ENCODE data around the gene RAD51B.
A peak's percentile ranks its signal among the peaks of the same experiment; 100 is the strongest.
"Not testable (repeated sequence)": the region's sequence is repeated elsewhere in the genome, so short reads cannot be mapped to it uniquely, and the experiment has no call there.

Gene RAD51B

GRCh38 chr14:67819563-67820421 lies at the start of gene RAD51B:
Gene RAD51B, plus strand, starts transcription at chr14:67819779.
- DNase-seq, result peak in 55 of 56 donors; percentile 20 to 93 (median 71)

DNA sequence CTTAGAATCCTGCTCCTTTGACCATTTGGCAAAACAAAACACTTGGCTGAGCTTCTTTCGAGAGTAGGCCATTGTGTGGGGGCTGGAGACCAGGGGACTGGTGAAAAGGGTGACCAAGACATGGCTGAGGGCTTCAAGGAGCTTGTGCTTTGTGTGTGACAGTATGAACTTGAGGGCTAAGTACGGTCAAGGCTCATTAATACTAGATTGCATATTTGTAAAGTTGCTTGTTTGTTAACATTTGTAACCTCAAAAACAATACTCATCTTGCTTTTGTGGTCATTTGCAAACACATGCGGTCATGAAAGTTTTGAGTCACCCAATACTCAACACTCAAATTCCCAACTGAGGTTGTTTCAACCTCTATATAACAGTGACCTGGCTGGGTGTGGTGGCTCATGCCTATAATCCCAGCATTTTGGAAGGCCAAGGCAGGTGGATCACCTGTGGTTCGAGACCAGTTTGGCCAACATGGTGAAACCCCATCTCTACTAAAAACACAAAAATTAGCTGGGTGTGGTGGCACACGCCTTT lies 45.7 kb upstream of the RAD51B start:
- DNase-seq, result no peak

DNA sequence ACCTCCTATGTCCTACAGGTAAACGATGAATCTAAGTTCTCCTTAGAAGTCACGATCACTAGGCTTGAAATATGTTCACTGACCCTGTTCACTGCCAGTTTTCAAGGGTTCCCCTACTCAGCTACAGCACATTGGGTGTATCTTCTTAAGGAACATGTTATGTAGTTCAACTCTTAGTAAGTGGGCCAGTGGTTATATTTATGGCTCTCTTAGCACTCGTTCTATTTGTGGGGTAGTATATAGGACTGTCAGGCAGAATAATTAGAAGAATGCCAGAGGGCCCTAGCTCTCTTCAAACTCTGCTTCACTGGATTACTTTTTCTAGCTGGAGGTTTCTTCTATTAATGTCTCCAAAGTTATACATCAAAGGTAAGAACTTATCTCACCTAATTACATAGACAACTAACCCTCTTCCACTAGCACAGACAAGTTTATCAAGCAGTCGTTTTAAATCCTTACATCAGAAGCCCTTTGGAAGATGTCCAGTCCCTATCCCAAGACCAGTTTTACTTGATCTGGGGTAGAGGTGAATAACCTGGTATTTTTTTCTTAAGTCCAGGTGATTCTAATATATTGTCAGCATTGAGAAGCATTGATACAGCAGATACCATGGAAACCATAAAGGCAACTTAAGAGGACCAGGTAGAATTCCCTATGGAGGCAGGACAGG lies 42.8 kb upstream of the RAD51B start:
- no peak for DNase-seq

DNA sequence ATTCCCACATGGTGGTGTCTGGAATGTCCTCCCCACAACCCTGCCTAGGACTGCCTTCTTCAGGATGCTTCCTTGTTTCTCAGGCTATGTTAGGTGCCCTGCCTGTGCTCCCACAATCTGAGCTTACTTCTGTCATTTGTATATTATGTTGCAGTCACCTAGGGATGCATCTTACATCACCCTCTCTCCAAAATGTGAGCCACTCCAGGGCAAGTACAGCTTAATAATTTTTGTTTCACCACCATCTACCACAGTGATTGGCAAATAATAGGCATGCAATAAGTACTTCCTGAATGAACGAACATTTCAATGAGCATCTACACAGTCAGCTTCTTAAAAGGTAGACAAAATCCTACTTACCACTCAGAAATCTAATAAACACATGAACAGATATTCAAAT lies 40.8 kb upstream of the RAD51B start:
- no peak for DNase-seq

GRCh38 chr14:67782090-67782489 lies 37.5 kb upstream of the RAD51B start:
- no peak for DNase-seq

DNA sequence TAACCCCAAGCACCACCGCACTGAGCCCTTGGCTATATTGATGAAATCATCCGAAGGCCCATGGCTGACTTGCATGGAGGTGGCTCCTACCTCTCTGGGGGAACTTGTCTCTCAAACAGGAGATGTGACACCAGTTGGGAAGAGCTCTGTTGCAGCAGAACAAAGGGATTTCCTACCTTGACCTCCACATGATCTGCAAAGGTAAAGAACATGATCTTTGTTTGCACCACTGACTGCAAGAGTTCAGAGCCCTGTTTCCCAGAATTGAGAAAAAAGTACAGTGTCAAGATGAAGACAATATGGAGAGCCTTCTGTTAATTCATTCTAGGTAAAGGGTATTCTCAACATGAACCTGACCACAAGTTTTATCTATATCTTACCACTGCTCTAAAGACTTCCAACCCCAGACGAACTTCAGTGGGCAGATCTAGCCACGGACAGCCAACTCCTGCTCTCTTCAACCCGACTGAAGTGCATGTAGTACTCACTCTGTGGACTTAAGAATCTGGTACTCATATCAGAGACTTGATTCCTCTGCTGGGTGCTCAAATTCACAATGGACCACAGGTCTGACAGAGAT lies 35.2 kb upstream of the RAD51B start:
- DNase-seq, result no peak

- no peak for DNase-seq
These were observed 34.1 kb upstream of the RAD51B start for GRCh38 chr14:67785270-67786109.

DNA sequence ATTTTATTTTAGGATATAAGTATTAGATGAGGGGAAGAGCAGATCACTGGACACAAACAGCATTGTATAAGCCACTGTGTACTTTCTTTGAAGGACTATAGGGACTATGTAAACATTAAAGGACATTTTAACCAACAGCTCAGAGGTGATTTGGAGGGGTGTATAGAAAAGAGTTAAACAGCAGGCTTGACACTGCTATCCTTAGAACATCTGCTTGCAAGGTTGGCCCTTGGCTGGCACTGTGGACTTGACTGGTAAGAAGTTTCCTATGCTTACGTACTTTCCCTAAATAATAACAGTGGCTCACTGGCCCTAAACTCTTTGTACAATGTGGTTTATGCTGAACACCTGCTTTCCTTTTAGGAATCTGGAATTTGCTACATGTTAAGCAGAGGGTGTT lies 31.9 kb upstream of the RAD51B start:
- no peak for DNase-seq

GRCh38 chr14:67798731-67799130 lies 20.8 kb upstream of the RAD51B start:
- no peak for DNase-seq

DNA sequence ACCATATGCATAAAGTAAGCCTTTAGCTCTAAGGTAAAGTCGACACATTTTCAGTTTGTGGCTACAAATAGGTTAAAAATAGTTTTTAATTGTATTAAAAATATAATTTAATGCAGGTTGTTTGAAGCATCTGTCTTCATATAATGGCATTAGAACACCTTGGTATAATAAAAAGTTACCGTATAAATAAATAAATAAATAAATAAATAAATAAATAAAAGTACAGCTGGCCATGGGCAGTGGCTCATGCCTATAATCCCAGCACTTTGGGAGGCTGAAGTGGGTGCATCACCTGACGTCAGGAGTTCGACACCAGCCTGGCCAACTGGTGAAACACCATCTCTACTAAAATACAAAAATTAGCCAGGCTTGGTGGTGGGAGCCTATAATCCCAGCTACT lies 18.8 kb upstream of the RAD51B start:
- no peak for DNase-seq

- no peak for DNase-seq
These were observed 13.3 kb upstream of the RAD51B start for GRCh38 chr14:67806246-67806645.

GRCh38 chr14:67814821-67815220 lies 4.8 kb upstream of the RAD51B start:
- DNase-seq, result no peak

DNA sequence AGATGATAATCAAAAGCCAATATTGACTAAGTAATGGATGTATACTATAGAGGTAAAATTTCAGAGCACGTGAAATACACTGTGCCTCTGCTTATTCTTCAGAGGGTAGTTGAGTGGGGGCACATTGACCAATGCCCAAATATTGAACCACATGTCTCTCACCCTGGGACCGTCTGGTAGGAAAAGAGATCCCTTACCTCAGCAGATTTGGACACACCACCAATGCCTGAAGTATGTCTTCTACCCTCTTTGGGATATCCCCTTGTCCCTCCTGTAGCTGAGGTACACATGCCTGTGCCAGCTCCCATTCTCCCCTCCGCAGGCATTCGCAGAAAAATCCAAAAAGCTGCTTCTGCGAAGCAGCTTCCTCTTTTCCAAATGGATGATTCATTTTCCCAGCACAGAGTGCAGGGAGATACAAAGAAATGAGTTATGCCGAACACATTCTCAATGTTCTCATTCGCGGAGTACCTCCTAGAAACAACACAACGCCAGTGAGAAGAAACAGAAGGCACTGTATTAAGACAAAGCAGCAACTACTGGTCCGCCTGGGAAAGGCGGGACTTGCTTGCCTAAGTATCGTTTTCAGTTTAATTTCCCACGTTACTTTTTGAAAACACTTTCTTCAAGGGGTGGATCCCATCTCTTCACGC lies 3.9 kb upstream of the RAD51B start:
- peak in 5 of 56 donors; percentile 6 to 51 (median 22) for DNase-seq

DNA sequence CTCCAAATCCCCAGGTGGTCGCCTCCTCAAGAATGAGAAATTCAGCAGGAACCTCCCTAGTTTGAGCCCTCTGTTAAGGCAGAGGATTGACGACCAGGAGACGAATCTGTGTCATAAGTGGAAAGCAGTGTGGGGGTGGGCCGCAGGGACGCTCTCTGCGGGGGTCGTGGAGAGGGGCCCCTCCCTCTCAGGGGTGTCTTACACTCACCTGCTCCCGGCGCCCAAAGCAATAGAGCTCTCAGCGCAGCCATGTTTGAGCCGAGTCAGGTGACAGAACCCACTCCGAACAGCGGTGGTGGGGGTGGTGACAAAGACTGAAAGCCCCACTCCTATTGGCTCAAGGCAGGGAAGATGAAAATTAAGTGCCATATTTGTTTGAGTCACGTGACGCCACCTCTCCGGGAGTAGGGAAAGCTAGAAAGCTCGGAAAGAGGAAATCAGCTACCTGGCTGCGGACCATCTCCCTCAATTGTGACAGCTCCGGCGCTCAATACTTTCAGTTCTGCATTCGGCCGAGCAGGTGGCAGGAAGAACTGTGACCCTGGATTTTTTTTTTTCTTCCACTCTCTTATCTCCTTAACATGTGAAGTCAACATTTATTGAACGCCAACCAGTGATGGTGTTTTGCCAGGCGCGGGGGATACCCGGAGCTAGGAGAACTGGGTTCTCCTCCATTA lies 3.1 kb upstream of the RAD51B start, which contains the start of gene ZFYVE26:
ZFYVE26 (minus strand) TSS at position 265 of the 677 bp plus-strand sequence. CDS start 627 bp downstream, outside the sequence.
- peak; percentile 62 to 98 (median 90) for DNase-seq

DNA sequence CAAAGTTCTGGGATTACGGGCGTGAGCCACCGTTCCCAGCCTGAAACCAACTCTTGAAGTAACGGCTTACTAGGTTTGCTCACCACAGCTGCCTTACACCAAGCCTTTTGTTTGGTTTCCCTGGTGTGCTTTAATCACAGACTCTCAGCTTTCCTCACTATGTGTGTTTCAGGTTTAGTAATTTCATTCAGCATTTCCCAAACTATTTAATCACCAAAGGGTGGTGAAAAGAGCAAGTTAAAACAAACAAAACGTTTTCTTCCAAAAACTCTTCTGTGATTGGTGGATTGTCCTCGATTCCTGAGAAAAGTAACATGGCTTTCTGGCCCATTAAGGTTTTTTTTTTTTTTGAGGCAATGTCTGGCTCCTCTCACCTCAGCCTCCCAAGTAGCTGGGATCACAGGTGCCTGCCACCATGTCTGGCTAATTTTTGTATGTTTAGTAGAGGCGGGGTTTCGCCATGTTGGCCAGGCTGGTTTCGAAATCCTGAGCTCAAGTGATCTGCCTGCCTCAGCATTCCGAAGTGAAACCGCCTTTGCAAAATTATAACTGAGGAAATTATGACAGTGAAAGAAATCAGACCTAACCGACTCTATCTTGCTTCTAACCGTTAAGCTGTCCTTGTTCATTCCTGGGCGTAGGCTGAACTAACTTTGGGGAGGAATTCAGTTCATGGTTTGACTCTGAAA lies 1.7 kb upstream of the RAD51B start:
- DNase-seq, result no peak

DNA sequence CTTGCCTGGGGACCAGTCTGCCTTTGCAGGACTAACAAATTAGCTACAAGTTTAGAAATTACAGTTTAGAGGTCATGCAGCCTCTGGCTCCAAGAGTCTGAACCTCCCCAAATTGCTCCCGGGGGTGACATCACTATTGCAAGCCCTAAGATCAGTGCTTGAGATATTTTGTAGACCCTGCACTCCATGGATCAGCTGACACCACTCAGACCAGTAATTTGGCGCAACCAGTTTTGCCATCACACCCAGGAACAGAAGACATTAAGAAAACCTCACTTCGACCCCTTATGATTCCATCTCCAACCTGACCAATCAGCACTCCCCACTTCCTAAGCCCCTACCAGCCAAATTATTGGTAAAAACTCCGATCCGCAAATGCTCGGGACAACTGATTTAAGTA lies 1.1 kb upstream of the RAD51B start:
- DNase-seq, result not testable (repeated sequence)

GRCh38 chr14:67820428-67820971 lies 921 bp downstream of the RAD51B start:
- DNase-seq, result no peak

GRCh38 chr14:67821121-67821520 lies 1.5 kb downstream of the RAD51B start:
- no peak for DNase-seq

DNA sequence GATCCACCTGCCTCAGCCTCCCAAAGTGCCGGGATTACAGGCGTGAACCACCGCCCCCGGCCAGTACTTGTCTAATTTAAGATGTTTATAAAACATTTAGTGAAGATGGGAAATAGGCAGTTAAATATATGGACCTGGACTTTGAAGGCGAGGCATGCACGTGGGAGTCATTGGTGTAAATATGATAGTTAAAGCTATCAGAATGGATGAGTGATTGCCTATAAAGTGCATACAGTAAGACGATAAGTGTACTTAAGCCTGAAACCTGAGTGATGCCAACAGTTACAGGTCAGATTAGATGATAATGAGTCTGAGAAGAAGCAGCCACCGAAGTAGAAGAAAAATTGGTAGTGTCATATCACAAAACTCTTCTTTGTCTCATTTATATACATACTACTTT lies 11.5 kb downstream of the RAD51B start:
- DNase-seq, result no peak
